Measurements from ENCODE around the gene CADM1.

DNA sequence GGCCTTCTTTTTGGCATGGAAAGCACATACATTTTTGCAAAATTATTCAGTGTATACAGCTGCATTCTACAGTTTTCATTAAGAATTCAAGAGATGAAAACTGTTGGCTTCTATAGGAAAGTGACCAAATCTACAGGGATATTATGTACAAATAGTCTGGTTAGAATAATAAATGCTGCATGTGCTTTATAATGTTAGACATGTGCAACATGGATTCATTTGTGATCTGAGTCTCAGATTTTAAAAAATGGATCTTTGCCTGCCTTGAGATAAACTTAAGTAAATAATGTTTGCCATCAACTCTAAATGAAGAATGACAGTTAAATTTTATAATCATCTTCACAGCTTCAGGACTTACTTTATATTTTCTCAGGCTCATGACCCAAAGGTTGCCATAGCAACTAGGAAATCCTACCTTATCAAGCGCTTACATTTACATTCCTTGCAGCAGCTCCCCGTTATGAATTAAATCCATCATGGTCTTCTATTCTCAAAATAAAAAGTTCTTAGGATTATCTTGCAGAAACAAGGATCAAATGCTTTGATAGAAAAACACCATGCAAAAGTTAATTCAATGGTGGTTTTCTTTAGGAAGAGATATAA is 200.2 kb downstream of the CADM1 start:
- TF ChIP-seq SIN3A (IDR thresholded peaks at IDR 0.05; ENCODE audit: low read depth) (no peak), CTCF (IDR thresholded peaks at IDR 0.05 in 2 of 3, conservative IDR thresholded peaks at IDR 0.05 in 1 of 3; ENCODE audit: borderline replicate concordance in 1 of 3, insufficient read depth in 1 of 3, low read depth in 2 of 3, low read length in 2 of 3) (no peak), POLR2A (IDR thresholded peaks at IDR 0.05; ENCODE audit: borderline replicate concordance, extremely low read depth, insufficient read depth, insufficient read length) (no peak), SP1 (IDR thresholded peaks at IDR 0.05; ENCODE audit: low read depth) (no peak), YY1 (IDR thresholded peaks at IDR 0.05; ENCODE audit: extremely low read depth, insufficient replicate concordance, low read depth, low read length) (no peak), ELF1 (IDR thresholded peaks at IDR 0.05; ENCODE audit: borderline replicate concordance, low read depth) (no peak), TCF7L2 (IDR thresholded peaks at IDR 0.05; ENCODE audit: borderline replicate concordance, extremely low read depth, insufficient read depth, insufficient read length) (no peak), EZH2 (IDR thresholded peaks at IDR 0.05) (no peak), CEBPB (IDR thresholded peaks at IDR 0.05; ENCODE audit: low read depth) (no peak), POLR2AphosphoS5 (IDR thresholded peaks at IDR 0.05; ENCODE audit: low read depth, low read length) (no peak), EGR1 (IDR thresholded peaks at IDR 0.05; ENCODE audit: low read depth) (no peak), ZFX (IDR thresholded peaks at IDR 0.05) (no peak)
- TF ChIP-seq, protein P1, sequence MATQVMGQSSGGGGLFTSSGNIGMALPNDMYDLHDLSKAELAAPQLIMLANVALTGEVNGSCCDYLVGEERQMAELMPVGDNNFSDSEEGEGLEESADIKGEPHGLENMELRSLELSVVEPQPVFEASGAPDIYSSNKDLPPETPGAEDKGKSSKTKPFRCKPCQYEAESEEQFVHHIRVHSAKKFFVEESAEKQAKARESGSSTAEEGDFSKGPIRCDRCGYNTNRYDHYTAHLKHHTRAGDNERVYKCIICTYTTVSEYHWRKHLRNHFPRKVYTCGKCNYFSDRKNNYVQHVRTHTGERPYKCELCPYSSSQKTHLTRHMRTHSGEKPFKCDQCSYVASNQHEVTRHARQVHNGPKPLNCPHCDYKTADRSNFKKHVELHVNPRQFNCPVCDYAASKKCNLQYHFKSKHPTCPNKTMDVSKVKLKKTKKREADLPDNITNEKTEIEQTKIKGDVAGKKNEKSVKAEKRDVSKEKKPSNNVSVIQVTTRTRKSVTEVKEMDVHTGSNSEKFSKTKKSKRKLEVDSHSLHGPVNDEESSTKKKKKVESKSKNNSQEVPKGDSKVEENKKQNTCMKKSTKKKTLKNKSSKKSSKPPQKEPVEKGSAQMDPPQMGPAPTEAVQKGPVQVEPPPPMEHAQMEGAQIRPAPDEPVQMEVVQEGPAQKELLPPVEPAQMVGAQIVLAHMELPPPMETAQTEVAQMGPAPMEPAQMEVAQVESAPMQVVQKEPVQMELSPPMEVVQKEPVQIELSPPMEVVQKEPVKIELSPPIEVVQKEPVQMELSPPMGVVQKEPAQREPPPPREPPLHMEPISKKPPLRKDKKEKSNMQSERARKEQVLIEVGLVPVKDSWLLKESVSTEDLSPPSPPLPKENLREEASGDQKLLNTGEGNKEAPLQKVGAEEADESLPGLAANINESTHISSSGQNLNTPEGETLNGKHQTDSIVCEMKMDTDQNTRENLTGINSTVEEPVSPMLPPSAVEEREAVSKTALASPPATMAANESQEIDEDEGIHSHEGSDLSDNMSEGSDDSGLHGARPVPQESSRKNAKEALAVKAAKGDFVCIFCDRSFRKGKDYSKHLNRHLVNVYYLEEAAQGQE (IDR thresholded peaks at IDR 0.05; ENCODE audit: low read depth): no peak

All from HCT116 (cell line).